OCI-LY7 (cell line): Measurements from ENCODE around the gene PRKN. TPM values are rescaled to one million over a fixed set of nuclear protein-coding genes. Genes with fewer than 3 reads are reported as not detected.

Experiments
- BruUV-seq: library from RNA; stranded (reverse); fragments of 400-500 nt; replicated peaks from 2 replicates; lab custom pipeline; 2021; lab: Mats Ljungman, UMichigan
- CTCF ChIA-PET: fragments of 300-600 bp; sonication (Branson Sonifier 250); formaldehyde crosslinking; loops from one replicate; lab custom pipeline; 2022; ENCODE audit warnings: antibody characterized with exemption; ENCODE audit not compliant: unreplicated experiment; lab: Charles Lee
- POLR2A ChIA-PET: fragments of 300-600 bp; sonication (Branson Sonifier 250); formaldehyde crosslinking; loops from one replicate; lab custom pipeline; 2022; ENCODE audit warnings: antibody characterized with exemption; lab: Charles Lee
- DNase-seq: peaks from one replicate; pipeline ENCODE4 v3.0.0-alpha.2; 2015; ENCODE audit warnings: low spot score
- H2AFZ ChIP-seq: fragments of 200-600 bp; sonication (generic), shearing (Covaris generic); 2 replicates; pipeline ENCODE4 v1.6.1; 2014; ENCODE audit warnings: mild to moderate bottlenecking, antibody characterized with exemption, low read length, moderate library complexity
- H3K27ac ChIP-seq: fragments of 200-600 bp; sonication (generic); 2 replicates; pipeline ENCODE4 v1.5.1; 2014; ENCODE audit warnings: mixed run types, low read depth, mild to moderate bottlenecking, moderate library complexity, low read length, inconsistent platforms; ENCODE audit not compliant: poor library complexity, severe bottlenecking
- H3K36me3 ChIP-seq: fragments of 200-600 bp; sonication (generic); 2 replicates; pipeline ENCODE4 v1.6.1; 2014; ENCODE audit warnings: mild to moderate bottlenecking, antibody characterized with exemption, low read length, moderate library complexity, mixed read lengths; ENCODE audit not compliant: insufficient read depth
- H3K4me1 ChIP-seq: fragments of 200-600 bp; sonication (generic); 2 replicates; pipeline ENCODE4 v1.5.1; 2014; ENCODE audit warnings: mild to moderate bottlenecking, low read length; ENCODE audit not compliant: insufficient read depth, poor library complexity, severe bottlenecking
- H3K4me2 ChIP-seq: fragments of 200-600 bp; sonication (generic); 2 replicates; pipeline ENCODE4 v1.6.1; 2014; ENCODE audit warnings: mild to moderate bottlenecking, low read length
- H3K4me3 ChIP-seq: fragments of 200-600 bp; sonication (generic); 2 replicates; pipeline ENCODE4 v1.5.1; 2014; ENCODE audit warnings: mild to moderate bottlenecking, low read depth, low read length; ENCODE audit not compliant: poor library complexity, severe bottlenecking
- H3K79me2 ChIP-seq: fragments of 200-600 bp; sonication (generic); 2 replicates; pipeline ENCODE4 v1.6.1; 2016; ENCODE audit warnings: low read depth, mild to moderate bottlenecking, low read length, moderate library complexity, mixed read lengths; ENCODE audit not compliant: insufficient read depth
- H3K9me2 ChIP-seq: fragments of 200-600 bp; sonication (generic); 2 replicates; pipeline ENCODE4 v1.6.1; 2016; ENCODE audit warnings: mild to moderate bottlenecking, low read length, mixed read lengths; ENCODE audit not compliant: insufficient read depth
- H3K9me3 ChIP-seq: fragments of 200-600 bp; sonication (generic); 2 replicates; pipeline ENCODE4 v1.6.1; 2014; ENCODE audit warnings: mild to moderate bottlenecking, mixed run types, low read length, mixed read lengths
- H4K20me1 ChIP-seq: fragments of 200-600 bp; sonication (generic); 2 replicates; pipeline ENCODE4 v1.6.1; 2014; ENCODE audit warnings: mild to moderate bottlenecking, antibody characterized with exemption, low read length, moderate library complexity, mixed read lengths; ENCODE audit not compliant: insufficient read depth
- CTCF ChIP-seq: fragments of 200-600 bp; sonication (generic); conservative IDR thresholded peaks from 2 replicates; pipeline ENCODE4 v1.5.1; 2014; ENCODE audit warnings: mild to moderate bottlenecking, antibody characterized with exemption, low read length, moderate library complexity, mixed read lengths
- EZH2phosphoT487 ChIP-seq: fragments of 200-600 bp; sonication (generic); IDR thresholded peaks from 2 replicates; pipeline ENCODE4 v1.6.1; 2018; ENCODE audit warnings: low read depth, borderline replicate concordance, mild to moderate bottlenecking, mixed run types, antibody characterized with exemption, low read length, moderate library complexity, mixed read lengths
- intact Hi-C: fragments of 100-400 bp; cut with micrococcal nuclease; formaldehyde crosslinking; loops from one replicate; pipeline ENCODE4 v1.10.0; 2022; ENCODE audit not compliant: unreplicated experiment
- total RNA-seq, 2 experiments: library from RNA; depleted of rRNA in 1 of 2; stranded (reverse); fragments of >200 nt in 1 of 2; shearing (Covaris generic) in 1 of 2; gene quantifications; 2 replicates each; pipeline ENCODE4 v1.2.3, GENCODE V29; 2014 to 2022

Gene PRKN
- total RNA-seq, 2 experiments from 2014 or later: 1.3 to 2.0 TPM

DNA sequence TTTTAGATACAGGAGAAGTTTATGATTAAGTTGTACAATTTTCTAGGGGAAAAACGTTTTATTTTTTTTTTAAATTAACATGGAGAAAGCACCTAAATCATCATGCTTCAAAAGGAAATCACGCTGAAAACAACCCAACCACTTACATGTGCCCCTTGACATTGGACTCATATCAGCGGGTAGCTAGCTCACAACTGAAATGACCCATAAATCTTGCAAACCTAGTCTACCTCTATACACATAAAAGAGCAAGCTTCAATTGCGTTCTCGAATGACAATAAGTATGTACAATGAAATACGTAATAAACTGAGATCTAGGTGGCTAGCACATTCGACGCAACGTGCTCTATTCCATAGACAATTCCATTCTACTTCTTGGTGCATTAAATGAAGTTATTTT, 730.8 kb downstream of the PRKN start:
- intact Hi-C loops: no loop called here
- H3K4me2 ChIP-seq: no peak overlapping the region
- no peak overlapping the region for H2AFZ ChIP-seq
- no peak overlapping the region for H3K27ac ChIP-seq
- no peaks in the 10 kb centered on the region for H3K4me1 ChIP-seq
- TF ChIP-seq CTCF (no peak), EZH2phosphoT487 (no peak)
- H3K79me2 ChIP-seq: no peaks in the 10 kb centered on the region
- CTCF ChIA-PET: no interaction called here
- no TSS peak for BruUV-seq
- no peaks in the 10 kb centered on the region for H3K36me3 ChIP-seq
- POLR2A ChIA-PET: interaction anchor here (1.1 kb wide), 1 partner anchor 30 kb away, joined by 3 read pairs; no protein-coding TSS in a partner anchor
- no peak for DNase-seq
- no peaks in the 10 kb centered on the region for H3K9me3 ChIP-seq
- H3K9me2 ChIP-seq: no peaks in the 10 kb centered on the region
- H3K4me3 ChIP-seq: no peak overlapping the region
- H4K20me1 ChIP-seq: no peaks in the 10 kb centered on the region

DNA sequence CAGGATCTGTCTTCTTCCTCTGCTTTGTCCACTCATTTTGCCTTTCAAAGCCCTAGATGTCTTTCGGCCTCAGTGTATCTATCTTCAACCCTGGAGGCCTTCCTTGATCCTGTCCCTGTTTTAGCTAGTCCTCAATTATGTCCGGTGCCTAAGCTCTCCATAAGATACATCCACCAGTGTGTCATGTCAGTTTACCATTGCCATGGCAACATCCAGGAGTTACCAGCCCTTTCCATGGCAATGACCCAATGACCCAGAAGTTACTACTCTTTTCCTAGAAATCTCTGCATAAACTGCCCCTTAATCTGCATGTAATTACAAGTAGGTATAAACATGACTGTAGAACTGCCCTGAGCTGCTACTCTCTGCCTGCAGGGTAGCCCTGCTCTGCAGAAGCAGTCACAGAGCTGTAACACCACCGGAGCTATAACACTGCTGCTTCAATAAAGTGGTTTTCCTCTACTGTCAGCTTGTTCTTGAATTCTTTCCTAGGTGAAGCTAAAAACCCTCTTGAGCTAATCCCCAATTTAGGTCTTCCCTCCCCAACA, 741.6 kb downstream of the PRKN start:
- Histone ChIP-seq H3K9me3 (no peaks in the 10 kb centered on the region), H4K20me1 (no peaks in the 10 kb centered on the region), H3K36me3 (no peaks in the 10 kb centered on the region), H3K4me2 (no peak overlapping the region), H3K79me2 (no peaks in the 10 kb centered on the region), H3K4me3 (no peak overlapping the region), H3K9me2 (no peaks in the 10 kb centered on the region), H2AFZ (no peak overlapping the region), H3K4me1 (no peaks in the 10 kb centered on the region), H3K27ac (no peak overlapping the region)
- ChIA-PET POLR2A (interaction anchor here (0.5 to 0.6 kb wide), 2 partner anchors 46 to 65 kb away, joined by 3 to 4 read pairs; no protein-coding TSS in a partner anchor), CTCF (no interaction called here)
- intact Hi-C loops: no loop called here
- DNase-seq: no peak
- no TSS peak for BruUV-seq
- TF ChIP-seq CTCF: no peak
- no peak for TF ChIP-seq EZH2phosphoT487

GRCh38 chr6:161984713-161985112, 742.9 kb downstream of the PRKN start:
- no peaks in the 10 kb centered on the region for H3K9me2 ChIP-seq
- no peaks in the 10 kb centered on the region for H3K36me3 ChIP-seq
- no peaks in the 10 kb centered on the region for H3K79me2 ChIP-seq
- POLR2A ChIA-PET: no interaction called here
- H3K27ac ChIP-seq: no peak overlapping the region
- H2AFZ ChIP-seq: no peak overlapping the region
- H4K20me1 ChIP-seq: no peaks in the 10 kb centered on the region
- DNase-seq: no peak
- no peaks in the 10 kb centered on the region for H3K4me1 ChIP-seq
- no peaks in the 10 kb centered on the region for H3K9me3 ChIP-seq
- TF ChIP-seq EZH2phosphoT487 (no peak), CTCF (no peak)
- no TSS peak for BruUV-seq
- intact Hi-C loops: no loop called here
- H3K4me2 ChIP-seq: no peak overlapping the region
- CTCF ChIA-PET: no interaction called here
- H3K4me3 ChIP-seq: no peak overlapping the region
